AG08396 (cell line): ENCODE data around the gene SLC36A3.

ENCODE experiments used
- DNase-seq: peaks from one replicate; pipeline ENCODE4 v3.0.0; 2012; ENCODE audit warnings: low spot score, mixed read lengths

Gene SLC36A3

GRCh38 chr5:151298063-151298855, 5.3 kb downstream of the SLC36A3 start:
- DNase-seq: peak; percentile 81

GRCh38 chr5:151296974-151297373, 6.6 kb downstream of the SLC36A3 start:
- no peak for DNase-seq

DNA sequence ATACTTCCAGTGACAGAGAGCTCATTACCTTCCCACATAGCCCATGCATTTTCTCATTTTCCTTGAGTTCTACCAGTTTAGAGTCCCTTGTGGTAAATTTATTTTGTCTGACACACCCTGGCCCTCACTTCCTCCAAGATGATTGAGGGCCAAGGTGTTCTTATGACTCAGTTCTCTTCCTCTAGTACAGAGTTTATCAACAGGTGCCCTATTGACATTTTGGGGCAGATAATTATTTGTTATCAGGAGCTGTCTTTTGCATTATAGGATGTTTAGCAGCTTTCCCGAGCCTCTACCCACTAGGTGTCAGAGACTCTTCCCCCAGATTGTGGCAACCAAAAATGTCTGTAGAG, 7.1 kb downstream of the SLC36A3 start:
- no peak for DNase-seq

- DNase-seq: no peak
Measured at GRCh38 chr5:151295791-151296477, 7.6 kb downstream of the SLC36A3 start.

DNA sequence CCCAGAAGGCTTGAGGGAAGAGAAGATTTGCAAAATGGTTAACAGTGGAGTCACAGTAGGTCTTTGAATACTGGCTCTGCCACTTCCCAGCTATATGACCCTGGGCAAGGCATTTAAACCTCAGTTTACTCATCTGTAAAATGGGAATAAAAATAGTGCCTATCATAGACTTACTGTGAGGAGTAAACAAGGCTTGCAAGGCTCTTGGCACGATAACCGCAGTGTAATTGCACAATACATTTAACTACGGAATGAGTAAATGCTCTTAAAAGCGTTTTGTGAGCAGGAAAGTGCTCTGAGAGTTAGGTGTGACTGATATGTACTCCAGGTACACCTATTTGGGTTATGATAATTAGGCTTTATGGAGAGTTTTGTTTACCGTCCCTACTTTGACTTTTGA, 8.4 kb downstream of the SLC36A3 start:
- no peak for DNase-seq

DNA sequence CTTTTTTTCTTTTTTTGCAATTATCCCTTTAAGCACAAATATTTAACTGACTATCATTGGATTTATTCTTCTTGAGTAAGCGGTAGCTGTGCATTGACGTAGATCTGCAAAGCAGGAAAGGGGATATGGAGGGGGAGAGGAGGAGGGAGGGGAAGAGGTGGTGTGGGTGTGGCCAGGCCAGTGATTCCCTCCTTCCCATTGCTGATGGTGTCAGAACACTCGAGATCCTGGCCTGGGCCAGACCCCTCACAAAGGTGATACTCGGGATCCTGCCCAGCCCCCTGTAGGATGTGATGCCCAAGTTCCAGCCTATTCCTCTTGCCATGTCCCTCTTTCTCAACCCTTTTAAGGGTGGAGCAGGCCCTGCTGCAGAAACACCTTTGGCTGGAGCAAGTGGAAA, 9.9 kb downstream of the SLC36A3 start:
- no peak for DNase-seq

DNA sequence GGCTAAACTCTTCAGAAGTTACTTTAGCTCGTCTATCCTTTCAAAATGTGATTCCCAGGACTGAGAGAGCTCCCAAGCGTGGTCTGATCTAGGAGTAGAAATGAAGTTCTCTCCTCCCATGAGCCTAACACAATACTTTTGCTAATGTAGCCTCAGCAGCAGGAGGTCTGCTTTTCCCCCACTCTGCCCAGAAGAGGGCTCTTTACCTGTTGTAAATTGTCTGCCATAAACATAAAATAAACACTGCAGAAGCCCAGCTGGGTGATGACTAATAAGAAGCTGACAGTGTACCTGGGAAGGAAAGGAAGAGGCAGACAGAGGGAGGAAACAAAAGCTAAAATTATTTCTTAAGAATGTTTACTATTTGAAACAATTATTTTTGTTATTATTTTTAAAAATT, 15.4 kb downstream of the SLC36A3 start:
- DNase-seq: no peak

- DNase-seq: no peak
Measured at GRCh38 chr5:151286246-151286645, 17.3 kb downstream of the SLC36A3 start.

GRCh38 chr5:151285683-151286082, 17.9 kb downstream of the SLC36A3 start:
- no peak for DNase-seq

GRCh38 chr5:151284392-151284967, 19.1 kb downstream of the SLC36A3 start:
- DNase-seq: no peak

DNA sequence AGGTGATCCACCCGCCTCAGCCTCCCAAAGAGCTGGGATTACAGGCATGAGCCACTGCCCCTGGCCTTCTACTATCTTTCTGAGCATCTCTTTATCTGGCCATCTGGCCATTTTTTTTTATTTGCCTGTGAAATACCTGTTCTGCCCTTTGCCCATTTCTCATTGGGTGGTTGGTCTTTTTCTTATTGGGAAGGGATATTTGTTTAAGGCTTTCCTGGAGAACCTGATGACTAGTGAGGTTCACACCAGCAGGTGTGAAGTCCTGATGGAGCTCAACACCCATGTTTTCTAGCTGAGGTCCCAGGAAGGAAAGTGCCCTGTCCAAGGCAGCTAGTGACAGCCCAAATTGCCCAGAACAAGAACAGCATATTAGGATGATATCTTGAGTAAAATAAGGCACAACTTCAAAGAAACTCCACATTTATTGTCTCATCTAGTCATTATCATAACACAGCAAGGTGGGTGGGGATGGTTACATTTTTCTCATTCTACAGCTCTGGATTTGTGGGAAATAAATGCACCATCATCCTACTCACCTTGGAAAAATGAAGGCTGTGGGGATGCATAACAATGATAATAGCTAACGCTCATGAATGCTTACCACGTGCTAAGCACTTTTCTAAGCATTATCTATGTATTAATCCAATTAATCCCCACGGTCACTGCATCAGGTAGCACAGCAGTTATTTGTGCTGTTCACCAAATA, 20.3 kb downstream of the SLC36A3 start:
- DNase-seq: no peak

DNA sequence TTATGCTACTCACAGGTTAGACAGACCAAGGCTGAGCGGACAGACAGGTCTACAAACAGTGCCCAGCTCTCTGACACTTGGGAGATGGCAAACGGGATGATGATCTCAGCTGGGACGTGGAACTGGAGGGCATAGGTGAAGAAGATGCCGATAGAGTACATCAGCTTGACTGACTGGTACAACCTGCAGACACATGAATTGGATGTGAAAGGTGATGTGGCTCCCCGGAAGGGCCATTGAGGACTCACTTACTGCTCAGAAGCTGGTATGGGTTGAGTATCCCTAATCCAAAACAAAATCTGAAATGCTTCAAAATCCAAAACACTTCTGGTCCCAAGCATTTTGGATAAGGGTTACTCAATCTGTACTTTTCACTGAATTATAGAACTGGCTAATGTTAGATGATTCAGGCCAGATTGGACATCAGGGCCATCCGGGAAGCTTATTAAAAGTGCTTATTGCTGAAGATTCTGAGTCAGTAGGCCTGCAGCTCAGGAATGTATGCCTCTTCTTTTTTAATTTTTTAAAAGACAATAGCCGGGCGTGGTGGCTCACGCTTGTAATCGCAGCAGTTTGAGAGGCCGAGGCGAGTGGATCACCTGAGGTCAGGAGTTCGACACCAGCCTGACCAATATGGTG, 22.4 kb downstream of the SLC36A3 start:
- DNase-seq: no peak

- no peak for DNase-seq
Measured at GRCh38 chr5:151280443-151280842, 23.1 kb downstream of the SLC36A3 start.

DNA sequence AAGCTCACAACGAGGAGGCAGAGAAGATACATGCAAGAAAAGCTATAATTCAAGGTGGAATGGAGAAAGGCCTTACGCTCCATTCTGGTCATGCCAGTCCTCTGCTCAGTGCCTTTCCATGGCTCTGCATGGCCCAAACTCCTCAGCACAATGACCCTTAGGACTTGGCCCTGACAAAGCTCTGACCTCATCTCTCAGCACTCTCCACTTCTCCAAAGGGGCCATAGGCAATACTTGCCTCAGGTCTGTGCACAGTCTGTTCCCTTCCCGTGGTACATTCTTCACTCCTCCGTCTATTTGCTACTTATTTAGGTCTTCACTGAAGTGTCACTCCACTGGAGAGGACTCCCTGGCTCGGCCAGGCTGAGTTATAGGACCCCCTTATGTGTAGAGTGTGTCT, 24.7 kb downstream of the SLC36A3 start:
- DNase-seq: no peak

- no peak for DNase-seq
Measured at GRCh38 chr5:151275803-151276202, 27.8 kb downstream of the SLC36A3 start.

GRCh38 chr5:151274666-151275065, 28.9 kb downstream of the SLC36A3 start:
- no peak for DNase-seq

GRCh38 chr5:151271336-151271735, 32.2 kb downstream of the SLC36A3 start:
- no peak for DNase-seq

DNA sequence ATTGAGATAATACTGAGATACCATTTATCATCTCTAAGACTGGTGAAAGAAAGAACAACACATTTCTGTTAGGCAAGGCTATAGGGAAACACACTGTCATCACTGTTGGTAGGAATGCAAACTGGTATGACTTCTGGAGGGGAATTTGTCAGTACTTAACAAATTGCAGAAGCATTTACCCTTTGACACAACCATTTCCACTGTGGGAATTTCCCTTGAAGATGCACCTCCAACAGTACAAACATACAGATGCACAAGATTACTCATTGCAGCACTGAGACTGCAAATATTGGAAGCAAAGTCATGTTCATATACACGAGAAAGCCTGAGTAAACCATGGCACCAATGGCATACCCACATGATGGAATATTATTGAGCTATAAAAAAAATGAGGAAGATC, 33.0 kb downstream of the SLC36A3 start:
- no peak for DNase-seq

- no peak for DNase-seq
Measured at GRCh38 chr5:151267491-151268260, 35.9 kb downstream of the SLC36A3 start.

DNA sequence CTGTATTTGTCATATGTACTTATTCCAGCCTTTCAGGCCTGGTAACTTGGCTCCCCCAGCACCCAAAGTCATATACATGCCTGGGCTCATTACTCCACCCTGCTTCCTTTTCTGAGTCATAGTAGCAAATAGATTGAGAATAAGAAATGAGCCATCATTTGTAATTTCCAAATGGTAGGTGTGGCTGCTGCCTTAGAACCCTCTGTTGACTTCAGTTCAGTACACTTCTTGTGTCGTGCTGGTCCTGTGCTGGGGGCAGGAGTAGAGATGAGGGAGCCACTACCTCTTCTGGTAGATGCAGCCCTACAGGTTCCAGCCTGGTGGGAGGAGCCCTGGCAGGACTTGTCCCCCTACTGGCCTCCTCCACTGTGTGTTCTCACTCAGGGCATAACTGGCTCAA, 39.5 kb downstream of the SLC36A3 start:
- DNase-seq: peak; percentile 38

DNA sequence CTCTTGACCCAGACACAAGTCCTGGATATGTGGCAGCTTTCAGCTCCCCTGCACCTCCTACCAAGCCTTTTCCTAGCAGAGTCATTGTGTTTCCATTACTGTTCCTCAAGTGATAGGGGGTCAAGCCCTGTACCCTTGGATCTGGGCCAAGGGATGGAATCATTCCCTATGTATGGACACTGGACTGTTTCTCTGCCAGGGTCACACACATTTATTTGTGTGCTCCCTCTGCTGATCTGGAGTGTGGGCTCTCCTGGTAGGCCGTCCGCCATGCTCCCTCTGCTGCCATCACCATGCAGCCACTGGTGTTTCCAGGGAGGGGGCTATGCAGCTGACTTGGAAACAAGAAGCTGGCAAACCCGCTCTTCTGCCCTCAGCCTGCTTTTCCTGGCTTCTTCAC, 41.0 kb downstream of the SLC36A3 start:
- DNase-seq: no peak

- DNase-seq: no peak
Measured at GRCh38 chr5:151259931-151260330, 43.6 kb downstream of the SLC36A3 start.
